SKM-1 treated with dmso at 0.1 percent for 144 hours (cell line): ENCODE measurements around the gene MAST1.
"Not testable (repeated sequence)": the region's sequence is repeated elsewhere in the genome, so short reads cannot be mapped to it uniquely, and the experiment has no call there.

ENCODE experiments used
- DNase-seq: peaks from one replicate; lab custom pipeline; 2025; ENCODE audit not compliant: unreplicated experiment; lab: John Stamatoyannopoulos, UW

Gene MAST1

GRCh38 chr19:12838886-12839756 lies 806 bp downstream of the MAST1 start:
- DNase-seq, result no peak

DNA sequence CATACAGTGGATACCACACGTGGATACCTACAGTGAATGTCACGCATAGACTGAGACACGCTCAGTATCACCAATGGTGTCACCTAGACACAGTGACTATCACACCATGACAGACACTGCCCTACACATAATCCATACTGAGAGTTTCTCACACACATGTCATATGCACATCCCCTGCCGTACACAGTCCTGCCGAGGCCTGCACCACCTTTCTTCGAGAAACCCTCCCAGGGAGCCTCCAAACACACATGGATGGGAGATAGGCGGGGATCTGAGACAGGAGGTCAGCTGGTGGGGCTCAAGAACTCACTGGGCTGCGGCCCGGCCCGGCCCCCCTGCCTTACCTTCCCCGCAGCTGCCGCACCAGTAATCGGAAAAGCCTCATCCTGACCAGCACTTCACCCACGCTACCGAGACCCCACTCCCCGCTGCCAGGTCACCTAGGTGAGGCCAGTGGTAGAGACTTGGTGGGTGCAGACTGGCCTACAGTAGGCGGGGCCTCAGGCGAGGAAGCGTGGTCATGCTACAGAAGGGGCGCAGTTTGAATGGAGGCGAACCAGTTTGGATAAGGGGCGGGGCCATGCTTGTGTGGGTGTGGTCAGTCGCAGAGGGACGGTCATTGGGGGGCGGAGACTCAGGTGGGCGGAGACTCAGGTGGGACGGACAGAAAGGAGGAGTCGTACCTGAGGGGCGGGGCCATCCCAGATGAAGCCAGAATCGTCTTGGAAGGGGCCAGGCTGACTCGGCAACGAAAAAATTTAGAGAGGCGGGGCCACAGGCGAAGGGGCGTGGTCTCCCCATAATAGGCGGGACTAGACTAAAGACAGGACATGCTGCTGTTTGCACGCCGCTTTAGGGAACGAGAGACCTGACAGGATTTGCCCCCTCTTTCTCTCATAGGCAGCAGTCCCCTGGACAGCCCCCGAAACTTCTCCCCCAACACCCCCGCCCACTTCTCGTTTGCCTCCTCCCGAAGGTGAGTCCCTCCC lies 2.1 kb downstream of the MAST1 start:
- DNase-seq, result peak; percentile 71

DNA sequence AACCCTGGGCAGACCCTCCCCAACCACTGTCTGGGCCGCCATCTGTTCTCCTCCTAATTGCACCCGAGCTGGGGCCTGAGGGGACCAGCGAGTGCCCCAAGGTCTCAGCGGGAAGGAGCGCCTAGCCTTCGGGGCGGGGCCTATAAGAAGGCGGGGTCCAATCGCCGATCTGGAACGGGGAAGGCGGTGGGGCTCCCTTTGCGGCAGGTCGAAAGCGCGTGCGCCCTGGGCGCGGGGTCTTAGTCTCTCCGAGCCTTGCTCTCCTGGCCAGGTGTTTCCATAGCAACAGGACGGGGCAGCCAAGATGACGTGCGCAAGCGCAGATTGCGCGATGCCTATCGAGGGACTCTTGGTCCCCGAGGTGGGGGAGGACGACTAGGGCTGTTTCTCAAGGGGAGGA lies 2.8 kb downstream of the MAST1 start:
- no peak for DNase-seq

DNA sequence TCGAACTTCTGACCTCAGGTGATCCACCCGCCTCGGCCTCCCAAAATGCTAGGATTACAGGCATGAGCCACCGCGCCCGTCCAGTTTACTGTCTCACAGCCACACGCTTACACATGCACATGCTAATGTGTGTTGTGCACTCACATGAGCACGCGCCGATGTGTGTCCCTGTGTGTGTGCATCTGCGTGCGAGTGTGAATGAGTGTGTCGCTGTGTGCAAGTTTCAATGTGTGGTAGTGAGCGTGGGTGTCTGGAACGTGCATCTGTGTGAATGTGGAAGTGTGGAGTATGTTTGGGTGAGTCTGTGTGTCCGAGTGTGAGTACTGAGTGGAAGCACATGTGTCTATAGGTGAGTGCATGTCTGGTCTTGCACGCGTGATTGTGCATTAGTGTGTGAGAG lies 4.2 kb downstream of the MAST1 start:
- no peak for DNase-seq

GRCh38 chr19:12843328-12843727 lies 5.0 kb downstream of the MAST1 start:
- DNase-seq, result no peak

DNA sequence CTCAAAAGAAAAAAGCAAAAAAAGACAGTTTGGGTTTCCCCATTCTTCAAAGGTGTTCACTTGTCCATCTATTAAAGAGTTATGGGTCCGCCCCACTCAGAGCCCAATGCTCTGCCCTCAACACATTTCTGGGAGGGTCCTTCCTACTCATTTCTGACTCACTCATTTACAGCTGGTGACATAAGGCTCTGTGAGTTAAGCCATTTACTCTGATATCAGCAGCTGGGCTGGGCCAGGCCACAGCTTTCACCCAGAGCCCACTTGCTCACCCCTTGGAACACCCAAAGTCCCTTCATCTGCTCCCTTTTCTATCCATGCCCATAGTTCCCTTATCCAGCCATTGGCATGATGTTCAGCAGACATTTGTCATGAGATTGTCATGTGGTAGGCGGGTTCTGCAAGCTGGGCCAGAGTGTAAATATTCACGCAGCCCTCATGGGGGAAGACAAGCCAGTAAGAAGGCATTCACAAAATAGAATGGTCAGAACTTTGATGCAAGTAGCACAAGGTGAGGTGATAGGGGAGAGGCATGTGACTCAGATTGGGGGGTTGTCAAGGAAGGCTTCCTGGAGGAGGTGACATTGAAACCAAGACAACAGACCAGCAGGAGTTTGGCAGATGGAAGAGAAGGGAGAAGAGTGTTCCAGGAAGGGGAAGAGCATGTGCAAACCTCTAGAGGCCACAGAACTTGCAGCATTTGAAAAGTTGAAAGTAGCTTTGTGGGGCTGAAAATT lies 5.9 kb downstream of the MAST1 start:
- DNase-seq, result no peak

- DNase-seq, result not testable (repeated sequence)
Measured at GRCh38 chr19:12846613-12847012, 8.3 kb downstream of the MAST1 start.

DNA sequence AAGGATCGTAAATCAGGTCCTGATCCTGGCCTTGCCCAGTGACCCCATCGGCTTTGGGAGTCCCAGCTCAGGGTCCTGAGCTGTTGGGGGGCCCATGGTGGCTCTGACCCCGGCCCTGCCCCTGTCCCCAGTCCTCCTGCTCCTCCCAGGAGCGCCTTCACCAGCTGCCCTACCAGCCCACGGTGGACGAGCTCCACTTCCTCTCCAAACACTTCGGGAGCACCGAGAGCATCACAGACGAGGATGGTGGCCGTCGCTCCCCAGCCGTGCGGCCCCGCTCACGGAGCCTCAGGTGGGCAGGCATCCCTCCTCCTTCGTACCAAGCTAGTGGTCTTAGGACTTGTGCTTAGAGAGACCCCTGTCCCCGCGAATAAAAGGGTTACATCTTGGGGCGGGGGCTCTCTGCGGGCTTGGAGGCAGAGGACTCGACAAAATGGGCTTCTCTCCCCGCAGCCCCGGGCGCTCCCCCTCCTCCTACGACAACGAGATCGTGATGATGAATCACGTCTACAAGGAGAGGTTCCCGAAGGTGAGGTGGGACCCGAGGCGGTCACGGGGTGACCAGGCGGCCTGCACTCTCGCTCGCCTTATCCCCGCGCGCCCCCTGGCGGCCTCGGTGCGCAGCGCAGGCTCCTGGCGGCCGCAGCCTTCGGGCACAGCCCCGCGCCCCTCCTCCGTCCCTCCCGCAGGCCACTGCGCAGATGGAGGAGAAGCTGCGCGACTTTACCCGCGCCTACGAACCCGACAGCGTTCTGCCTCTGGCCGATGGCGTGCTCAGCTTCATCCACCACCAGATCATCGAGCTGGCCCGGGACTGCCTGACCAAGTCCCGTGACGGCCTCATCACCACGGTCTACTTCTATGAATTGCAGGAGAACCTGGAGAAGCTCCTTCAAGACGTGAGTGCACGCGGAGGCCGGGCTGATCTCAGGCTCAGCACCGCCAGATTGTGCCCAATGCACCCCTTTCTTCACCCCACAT lies 9.1 kb downstream of the MAST1 start:
- DNase-seq, result peak; percentile 79

DNA sequence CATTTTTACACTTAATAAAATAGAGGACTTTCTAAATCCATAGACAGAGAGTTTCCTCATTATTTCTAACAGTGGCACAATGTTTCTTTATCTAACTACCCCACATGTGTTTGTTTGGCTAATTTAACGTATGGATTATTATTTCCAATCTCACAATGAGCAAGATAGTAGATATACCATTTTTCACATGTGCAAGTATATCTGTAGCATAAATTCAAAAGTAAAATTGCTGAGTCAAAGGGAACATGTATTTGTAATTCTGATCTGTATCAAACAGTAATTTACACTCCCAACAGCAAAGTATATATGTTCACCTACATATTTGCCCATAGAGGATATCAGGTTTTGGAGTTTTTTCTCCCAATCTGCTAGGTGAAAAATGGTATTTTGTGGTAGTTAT lies 18.3 kb downstream of the MAST1 start:
- DNase-seq, result no peak

DNA sequence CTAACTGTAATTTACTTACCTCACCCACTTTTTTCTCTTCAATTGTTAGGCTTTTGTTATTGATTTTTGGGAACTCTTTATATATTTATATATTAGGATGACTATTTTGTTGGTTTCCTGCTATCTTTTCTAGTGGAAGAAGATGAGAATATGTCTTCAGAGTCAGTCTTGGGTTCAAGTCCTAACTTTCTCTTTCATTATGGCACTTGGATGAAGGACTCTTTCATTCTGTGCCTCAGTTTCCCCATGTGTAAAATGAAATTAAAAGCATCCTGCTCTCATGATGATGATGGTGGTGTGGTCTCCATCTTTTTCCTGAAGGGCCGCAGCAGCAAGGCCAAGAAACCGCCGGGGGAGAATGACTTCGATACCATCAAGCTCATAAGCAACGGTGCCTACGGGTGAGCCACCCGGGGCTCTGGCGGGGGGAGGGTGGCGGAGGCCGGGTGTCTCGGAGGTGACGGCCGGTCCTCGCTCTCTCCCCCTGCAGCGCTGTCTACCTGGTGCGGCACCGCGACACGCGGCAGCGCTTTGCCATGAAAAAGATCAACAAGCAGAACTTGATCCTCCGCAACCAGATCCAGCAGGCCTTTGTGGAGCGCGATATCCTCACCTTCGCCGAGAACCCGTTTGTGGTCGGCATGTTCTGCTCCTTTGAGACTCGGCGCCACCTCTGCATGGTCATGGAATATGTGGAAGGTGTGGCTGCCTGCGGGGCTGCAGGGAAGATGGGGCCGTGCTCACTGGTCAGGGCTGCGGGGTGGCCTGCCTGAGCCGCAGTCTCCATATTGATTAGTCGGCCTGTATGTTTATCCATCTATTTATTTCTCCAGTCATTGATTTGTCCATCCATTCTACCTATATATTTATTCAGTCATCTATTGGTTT lies 20.0 kb downstream of the MAST1 start:
- DNase-seq, result no peak

GRCh38 chr19:12859546-12859945 lies 21.2 kb downstream of the MAST1 start:
- DNase-seq, result no peak

DNA sequence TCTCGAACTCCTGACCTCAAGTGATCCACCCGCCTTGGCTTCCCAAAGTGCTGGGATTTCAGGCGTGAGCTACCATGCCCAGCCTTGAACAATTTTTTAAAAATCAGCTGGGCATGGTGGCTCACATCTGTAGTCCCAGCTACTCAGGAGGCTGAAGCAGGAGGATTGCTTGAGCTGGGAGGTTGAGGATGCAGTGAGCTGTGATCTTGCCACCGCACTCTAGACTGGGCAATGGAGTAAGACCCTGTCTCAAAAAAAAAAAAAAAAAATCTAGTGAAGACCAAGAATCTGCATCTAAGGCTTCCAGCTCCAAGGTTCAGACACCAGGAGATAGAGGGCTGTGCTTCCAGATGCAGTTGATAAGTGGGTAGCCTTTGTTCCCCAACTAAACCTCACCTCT lies 25.8 kb downstream of the MAST1 start:
- no peak for DNase-seq

DNA sequence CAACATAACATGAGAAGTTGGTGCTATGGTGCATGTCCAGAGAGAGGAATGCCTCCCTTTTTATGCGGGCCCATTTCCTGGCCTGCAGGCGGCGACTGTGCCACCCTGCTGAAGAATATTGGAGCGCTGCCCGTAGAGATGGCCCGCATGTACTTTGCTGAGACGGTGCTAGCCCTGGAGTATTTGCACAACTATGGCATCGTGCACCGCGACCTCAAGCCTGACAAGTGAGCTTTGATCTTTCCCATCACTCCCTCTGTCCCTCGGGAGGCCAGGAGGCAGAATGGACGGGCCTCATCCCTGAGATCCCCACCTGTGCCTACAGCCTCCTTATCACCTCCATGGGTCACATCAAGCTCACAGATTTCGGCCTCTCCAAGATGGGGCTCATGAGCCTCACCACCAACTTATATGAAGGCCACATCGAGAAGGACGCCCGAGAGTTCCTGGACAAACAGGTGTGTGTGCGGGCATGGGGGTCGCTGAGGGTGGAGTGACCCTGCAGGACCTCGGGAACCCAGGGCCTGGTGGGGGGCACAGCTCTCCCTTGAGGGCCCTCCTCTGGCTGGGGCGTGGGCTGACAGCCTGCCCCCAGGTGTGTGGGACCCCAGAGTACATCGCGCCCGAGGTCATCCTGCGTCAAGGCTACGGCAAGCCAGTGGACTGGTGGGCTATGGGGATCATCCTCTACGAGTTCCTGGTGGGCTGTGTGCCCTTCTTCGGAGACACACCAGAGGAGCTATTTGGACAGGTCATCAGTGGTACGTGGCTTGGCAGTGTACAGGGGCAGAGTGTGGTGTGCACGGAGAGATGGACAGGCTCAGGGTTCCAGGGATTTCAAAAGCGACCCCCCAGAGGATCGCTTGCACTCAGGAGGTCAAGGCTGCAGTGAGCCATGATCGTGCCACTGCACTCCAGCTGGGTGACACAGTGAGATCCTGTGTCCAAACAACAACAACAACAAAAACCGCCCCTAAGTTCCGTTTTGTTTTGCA lies 26.7 kb downstream of the MAST1 start:
- no peak for DNase-seq

GRCh38 chr19:12865746-12866415 lies 27.6 kb downstream of the MAST1 start:
- no peak for DNase-seq

GRCh38 chr19:12866416-12867119 lies 28.3 kb downstream of the MAST1 start:
- DNase-seq, result no peak
